Hematopoietic multipotent progenitor cell (in vitro differentiated cells): ENCODE results near the gene PSMG3. TPM values are rescaled to one million over a fixed set of nuclear protein-coding genes. Genes with fewer than 3 reads are reported as not detected.

Experiments used
- DNase-seq, 3 donors: peaks; one replicate each; pipeline ENCODE4 v3.0.0-alpha.2; 2011 to 2015; ENCODE audit warnings: low read depth in 2 of 3, low spot score in 2 of 3
- total RNA-seq: library from RNA; depleted of rRNA; stranded (reverse); fragments of >200 nt; gene quantifications from one replicate; pipeline ENCODE4 v1.2.3, GENCODE V29; 2012

The PSMG3 gene
- total RNA-seq, 1 donor: 32.0 TPM

DNA sequence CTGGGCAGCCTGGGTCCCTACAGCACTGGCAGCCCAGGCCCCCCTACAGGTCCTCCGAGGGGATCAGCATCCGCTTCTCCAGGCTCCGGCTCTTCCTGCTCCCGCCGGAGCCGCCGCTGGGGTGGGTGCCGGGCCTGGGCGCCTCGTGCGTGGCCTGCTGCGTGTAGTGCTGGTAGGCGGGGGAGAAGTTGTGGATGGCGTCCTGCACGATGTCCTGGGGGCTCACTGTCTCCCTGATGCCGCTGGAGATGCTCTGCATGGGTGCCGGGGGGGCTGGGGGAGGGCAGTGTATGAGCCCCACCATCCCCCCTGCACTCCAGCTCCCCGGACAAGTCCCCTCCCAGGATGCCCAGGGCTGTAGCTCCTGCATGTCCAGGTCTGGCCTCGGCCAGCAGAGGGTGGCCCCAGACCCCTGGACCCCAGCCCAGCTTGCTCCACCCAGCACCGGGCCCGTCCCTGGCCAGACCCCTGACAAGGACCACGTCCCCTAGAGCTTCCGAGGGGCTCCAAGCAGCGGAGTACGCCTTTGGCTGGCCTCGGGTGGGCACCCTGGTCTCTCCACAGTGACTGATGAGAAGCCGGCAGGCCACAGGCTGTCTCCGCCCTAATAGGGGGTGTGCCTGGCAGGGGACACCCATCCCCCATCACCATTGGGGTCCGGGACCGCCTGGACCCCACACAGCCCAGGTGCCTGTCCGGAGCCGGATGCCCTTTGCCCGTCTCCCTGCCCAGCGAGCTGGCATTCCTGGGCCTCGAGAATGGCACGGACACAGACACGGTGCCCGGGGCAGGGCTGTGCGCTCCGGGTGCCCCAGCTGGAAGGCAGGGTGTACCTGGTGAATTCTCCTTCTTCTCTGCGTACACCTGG, 22.7 kb downstream of the PSMG3 start:
- DNase-seq: no peak

DNA sequence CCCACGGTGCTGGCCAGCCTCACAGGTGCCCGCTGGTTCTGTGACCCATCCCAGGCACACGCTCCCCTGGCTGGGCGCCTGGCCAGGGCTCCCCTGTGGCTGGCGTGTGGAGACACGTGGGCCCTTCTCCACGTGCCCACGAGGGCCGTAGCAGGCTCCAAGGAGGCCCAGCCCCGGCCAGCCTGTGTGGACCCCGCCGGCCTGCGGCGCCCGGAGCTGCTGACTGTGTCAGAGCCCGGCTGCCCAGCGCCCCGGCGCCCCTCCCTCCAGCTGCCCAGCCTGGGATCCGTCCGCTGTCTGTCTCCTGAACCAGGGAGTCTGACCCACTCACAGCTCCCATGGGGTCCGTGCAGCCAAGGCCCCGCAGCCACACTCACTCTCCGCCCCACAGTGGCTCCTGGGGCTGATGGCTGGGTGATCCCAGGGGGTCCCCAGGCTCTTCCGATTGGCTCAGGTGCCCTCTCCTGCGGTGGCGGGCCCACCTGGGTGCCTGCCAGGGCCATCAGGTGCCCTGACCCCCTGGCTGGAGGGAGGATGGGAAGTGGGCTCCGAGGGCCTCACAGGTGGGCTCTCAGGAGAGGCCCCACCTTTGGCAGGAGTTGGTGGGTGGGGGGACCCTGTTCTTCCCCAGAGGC, 23.4 kb downstream of the PSMG3 start:
- DNase-seq: no peak

DNA sequence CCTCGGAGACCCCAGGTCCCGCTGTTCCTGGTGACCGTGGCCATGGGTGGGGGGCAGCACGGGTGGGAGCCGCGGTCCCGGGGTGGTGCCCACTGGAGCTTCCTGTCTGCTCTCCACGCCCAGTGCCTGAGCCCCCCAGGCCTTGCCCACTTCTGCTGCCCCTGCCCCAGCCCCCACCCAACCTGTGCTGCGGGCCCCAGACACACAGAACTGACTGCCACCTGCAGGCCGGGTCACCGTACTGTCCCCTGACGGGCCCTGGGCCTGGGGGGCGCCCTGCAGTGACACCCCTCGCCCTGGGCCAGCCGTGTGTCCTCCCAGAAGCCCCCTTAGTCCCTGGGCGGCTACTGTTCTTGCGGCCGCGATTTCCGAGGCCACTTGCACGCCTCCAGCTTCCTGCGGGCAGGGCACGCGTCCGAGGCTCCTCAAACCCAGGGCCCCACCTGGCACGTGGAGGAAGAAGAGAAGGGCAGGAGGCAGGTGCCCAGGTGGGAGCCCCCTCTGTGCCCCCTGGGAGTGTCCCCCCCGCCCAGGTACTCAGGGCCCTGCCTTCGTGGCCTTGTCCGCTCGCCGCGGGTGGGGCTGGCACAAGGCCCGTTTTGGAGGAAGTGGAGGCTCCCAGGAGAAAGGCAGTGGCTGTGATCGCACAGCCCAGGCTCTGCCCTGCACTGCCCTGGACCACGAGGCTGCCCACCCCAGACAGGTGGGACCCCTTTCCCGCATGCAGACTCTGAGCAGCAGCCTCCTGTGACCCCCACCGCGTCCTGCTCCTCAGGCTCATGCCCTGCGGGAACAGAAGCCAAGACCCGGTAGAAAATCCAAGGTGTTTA, 24.2 kb downstream of the PSMG3 start:
- no peak for DNase-seq

DNA sequence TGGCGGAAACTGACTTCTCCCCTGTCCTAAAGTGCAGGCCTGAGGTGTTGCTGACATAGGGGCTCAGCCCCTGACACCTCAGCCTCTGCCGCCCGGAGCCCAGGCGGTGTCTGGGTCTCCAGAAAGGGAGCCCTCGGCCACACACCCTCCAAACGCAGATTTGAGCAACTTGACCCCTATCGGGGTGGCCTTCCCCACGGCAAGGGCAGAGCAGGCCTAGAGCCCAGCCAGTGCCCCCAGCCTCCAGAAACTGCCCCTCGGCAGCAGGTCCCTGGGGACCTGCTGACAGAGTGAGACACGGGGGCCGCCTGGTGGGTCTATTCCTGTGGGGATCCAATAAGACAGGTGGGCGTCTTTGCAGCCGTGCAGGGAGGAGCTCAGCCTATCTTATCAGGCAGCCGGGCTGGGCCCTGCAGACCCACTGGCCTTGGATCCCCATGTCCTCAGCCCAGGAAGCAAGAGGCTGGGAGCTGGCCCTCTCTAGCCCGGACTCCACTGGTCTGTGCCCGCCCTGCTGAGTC, 24.9 kb downstream of the PSMG3 start:
- DNase-seq: no peak

DNA sequence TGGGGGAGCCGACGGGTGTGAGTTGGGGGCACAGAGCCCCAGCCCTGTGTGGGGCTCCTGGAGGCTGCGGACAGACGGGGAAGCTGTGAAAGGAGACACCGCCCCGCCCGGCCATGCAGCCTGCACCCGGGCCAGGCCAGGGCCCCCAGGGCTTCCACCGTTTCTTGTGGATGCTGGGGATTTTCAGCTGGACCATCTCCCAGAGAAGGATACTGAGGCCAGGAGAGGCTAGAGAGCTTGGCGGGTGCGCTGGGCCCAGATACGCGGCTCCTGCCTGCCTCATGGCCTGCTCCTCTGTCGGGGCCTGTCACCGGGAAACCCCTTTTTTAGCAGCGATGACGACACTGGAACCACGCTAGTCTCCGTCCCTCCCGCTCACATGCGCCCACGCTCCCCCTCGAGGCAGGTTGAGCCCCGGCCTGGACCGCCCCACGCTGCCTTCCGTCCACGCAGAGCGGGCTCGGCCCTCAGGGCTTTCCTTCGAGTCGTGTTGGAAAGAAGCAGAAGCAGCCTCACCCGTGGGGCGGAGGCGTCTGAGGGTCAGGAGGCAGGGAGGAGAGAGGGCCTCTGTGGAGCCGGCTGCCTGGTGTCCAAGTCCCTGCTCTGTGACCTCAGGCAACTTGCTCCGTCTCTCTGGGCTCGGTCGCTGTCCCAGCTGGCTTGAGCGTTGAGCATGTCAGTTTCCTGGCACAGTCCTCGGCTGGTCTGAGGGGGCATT, 25.5 kb downstream of the PSMG3 start:
- no peak for DNase-seq

DNA sequence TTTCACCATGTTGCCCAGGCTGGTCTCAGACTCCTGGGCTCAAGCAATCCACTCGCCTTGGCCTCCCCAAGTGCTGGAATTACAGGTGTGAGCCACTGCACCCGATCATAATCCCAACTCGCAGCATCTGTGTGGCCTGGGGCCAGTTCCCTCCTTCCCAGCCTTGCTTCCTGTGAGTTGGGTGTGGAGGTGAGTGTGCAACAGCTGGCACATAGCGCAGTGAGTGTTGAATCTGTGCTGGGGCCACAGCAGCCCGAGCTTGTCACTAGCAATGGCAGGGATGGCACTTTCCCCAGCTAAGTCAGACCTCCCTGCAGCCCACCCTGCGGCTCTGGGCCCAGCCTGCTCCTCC, 26.0 kb downstream of the PSMG3 start:
- no peak for DNase-seq

DNA sequence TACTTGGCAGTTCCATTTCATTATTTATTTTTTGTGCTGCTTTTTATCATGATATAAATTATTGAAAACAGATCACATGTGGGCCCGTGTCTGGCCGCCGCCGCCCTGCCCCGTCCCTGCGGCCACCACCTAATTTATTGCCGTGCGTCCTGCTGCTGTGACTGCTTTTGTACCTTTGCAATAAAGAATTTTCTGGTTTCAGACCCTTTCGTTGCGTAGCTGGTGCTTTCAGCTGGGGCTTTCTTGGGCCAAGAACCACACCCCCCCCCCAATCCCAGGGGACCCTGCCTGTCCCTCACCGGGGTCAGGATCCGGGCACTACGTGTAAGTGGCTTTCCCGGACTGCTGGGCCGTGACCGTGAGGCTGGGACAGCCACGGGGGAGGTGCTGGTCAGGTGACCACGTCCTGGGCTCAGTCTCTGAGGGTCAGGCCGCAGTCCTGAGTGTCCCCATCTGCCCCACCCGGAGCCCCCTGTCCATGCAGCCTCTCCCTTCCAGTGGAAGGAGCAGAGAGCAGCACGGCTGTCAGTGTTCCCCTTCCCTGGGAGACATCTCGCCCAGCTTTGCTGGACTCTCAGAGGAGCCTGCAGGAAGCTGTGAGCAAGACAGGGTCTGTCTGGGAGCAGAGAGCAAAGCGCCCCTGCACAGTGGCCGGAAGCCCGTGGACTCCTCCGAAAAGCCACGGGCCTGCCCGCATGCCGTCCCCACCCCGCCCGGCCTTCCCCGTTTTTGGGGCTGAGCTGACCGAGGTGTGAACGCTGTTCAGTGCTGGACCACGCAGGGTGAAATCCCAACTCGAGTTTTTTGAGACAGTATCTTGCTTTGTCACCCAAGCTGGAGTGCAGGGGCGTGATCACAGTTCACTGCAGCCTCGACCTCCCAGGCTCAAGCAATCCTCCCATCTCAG, 26.7 kb downstream of the PSMG3 start:
- DNase-seq: no peak

DNA sequence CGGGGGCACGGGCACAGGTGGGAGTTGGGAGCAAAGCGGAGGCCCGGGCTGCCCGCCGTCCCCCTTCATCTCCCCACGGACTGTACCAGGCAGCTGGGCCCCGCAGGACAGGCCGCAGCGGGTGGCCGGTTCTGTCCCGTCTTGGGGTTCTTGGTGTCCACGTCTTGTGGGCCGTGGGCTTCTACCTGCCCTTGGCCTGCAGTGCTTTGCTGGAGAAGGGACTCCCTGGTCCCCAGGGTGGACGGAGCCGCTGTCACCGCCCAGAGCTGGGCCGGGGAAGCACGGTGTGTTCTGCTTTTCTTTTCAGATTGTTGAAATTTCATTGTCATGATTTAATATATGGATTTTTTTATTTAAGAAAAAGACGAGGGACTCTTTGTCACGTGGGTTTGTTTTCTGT, 27.5 kb downstream of the PSMG3 start:
- no peak for DNase-seq

DNA sequence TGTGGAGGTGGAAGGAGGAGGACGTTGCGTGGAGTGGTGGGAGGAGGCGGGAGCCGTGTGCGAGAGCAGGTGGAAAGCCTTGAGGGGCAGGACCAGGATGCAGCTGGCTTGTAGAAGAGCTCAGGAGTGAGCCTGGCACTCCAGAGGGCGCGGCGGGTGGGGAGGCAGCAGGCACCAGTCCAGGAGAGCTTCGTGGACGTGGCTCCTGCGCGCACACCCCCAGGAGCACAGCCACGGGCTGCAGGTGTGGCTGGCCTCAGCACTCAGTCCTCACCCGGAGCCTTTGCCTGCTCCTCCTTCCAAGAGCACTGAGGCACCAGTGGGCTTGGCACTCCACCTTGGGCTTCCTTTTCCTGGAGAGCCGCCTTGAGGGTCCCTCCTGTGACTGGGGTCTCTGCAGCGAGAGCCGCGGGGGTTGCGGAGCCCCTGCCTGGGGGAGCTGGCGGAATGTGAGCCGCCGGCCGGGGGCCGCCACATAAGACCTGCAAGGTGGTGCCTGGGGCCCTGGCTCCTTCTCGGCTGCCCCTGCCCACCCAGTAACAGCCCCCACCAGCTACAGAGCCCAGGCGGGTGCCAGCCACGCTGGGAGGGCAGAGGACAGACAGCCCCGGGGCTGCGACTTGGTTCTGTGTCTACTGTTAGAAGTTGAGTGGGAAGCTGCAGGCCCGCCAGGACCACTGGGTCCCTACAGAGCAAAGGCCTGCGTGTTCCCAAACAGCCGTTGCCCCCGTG, 28.2 kb downstream of the PSMG3 start:
- DNase-seq: no peak

DNA sequence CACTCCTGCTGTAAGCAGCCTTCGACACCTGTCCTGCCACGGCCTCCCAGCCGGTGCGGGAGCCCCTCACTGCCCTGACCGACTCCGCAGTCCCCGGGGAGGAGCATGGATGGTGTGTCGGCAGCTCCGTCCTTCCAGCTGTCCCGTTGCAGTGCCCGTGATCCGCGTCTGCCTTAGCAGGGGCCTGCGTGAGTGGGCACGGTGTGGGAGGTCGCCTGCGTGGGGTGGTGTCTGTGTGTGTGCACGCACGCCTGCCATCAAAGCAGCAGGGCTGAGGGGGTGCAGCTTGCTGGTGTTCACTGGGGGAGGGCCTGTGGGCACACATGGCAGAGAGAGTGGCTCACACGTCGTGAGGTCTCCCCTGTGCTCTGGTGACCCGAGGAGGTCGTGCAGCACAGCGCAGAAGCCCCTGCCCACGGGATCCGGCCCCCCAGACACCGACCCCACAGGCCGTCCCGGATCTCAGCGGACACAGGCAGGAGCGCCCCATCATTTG, 29.0 kb downstream of the PSMG3 start:
- no peak for DNase-seq

DNA sequence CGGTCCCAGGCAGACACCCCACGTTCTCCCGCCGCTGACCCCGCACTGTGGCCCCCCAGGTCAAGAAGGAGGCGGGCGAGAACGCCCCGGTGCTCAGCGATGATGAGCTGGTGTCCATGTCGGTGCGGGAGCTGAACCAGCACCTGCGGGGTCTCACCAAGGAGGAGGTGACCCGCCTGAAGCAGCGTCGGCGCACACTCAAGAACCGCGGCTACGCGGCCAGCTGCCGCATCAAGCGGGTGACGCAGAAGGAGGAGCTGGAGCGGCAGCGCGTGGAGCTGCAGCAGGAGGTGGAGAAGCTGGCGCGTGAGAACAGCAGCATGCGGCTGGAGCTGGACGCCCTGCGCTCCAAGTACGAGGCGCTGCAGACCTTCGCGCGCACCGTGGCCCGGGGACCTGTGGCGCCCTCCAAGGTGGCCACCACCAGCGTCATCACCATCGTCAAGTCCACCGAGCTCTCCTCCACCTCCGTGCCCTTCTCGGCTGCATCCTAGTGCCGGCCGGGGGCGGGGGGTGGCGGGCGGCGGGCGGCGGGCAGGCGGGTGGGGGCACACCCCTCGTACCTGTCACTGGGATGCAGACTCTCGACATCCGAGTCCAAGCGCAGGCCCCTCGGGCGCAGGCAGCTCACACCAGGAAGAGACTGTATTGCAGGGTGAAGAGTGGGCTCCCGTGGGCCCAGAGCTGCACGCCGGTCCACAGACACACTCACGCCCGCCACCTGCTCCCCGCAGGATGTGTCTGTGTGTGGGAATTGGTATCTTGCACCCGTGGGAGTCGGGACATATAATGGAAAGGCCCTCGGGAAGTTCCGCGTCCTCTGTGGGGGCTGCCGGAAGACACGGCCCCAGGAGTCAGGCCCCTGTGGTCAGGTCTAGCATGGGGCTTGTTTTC, 29.7 kb downstream of the PSMG3 start:
- DNase-seq: no peak

DNA sequence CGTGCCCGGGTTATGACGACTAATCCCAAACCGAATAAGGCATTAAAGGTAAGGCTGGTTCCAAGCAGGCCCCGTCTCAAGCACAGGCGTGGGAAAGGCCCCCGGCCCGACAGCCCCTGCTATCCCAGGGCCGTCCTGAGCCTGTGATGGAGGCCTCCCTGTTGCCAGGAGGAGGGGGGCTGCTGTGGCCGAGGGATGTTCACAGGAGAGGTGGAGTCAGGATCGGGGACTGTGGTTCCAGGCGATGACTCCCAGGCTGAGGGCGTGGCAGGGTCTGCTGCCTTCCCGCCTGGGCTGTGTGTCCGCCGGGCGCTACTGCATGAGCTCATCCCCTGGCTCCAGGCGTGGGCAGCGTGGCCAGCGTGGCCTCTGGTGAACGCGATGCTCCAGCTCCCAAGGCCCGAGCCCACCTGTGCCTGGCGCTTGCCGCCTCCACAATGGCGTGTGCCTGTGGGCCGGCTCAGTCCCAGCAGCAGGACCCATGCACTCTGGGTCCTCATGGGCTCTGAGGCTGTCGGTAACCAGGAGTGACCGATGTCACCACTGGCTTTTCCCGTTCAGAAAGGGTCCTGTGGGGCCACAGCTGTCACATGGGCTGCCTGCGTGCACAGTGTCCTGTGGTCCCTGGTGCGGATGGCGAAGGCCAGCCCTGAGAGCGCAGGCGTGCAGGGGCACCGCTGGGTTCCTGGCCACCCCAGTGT, 30.5 kb downstream of the PSMG3 start:
- DNase-seq: no peak

DNA sequence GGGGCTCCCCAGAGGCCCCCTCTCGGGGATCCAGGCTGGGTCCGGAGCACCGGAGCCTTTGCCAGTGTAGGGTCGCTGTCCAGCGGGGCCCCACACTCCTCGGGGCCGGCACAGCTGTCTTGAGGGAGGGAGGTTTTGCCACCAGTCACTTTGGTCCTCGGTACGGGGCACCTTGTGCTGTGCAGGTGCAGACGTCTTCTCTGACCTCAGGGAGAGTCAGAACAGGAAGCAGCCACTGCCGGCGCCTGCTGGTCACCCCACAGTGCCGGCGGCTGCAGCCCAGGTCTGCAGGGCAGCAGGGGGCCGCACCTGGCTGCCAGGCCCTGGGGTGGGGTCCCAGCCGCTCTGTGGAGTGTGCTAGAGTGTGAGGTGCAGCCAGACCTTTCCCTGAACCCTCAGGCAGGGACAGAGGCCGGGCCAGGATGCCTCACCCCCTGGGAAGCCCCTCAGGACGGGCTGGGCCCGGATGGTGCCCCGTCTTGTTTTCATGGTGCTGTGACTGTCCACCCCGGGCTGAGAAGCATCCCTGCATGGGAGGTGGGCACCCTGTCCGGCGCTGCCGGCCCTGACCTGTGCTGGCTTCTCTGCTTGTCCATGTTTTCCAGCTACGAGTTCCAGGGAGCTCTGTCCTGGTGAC, 31.2 kb downstream of the PSMG3 start:
- no peak for DNase-seq

DNA sequence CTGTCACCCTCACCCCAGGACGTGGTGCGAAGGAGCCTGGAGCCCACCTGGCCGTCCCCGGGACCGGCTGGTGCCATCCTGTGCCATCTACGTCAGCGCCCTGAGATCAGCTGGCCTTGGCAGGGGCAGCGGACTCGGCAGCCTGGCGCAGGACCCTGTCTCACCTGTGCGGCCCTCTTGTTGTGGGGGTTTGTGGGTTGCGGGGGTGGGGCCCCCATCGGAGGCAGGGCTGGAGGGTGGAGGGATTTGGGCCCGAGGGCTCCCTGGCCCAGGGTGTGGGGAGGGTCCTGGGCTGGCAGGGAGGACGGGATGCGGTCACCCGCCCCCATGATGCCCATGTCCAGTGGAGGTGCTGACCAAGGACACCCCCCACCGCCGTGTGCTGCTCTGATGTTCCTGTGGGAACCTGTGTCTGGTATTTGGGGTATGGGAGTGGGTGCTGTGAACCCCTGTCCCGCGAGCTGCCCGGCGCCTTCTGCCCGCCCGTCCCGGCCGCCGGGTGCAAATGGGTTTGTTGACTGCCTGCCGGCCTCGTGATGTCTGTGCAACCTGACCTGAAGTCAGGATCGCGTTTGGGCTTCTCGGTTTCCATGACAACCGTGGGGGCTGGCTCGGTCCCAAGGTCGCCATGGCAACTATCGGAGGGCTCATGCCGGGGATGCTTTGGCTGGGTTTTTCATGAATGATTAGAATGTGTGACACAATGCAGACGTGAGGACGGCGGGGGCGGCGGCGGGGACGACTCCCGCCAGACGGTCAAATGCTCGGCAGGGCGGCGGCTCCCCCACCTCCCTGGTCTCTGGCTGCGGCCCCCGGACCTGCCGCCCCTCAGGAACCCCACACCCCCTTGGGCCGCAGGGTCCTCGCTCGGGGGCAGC, 32.1 kb downstream of the PSMG3 start:
- peak in 1 of 3 donors; percentile 56 for DNase-seq

DNA sequence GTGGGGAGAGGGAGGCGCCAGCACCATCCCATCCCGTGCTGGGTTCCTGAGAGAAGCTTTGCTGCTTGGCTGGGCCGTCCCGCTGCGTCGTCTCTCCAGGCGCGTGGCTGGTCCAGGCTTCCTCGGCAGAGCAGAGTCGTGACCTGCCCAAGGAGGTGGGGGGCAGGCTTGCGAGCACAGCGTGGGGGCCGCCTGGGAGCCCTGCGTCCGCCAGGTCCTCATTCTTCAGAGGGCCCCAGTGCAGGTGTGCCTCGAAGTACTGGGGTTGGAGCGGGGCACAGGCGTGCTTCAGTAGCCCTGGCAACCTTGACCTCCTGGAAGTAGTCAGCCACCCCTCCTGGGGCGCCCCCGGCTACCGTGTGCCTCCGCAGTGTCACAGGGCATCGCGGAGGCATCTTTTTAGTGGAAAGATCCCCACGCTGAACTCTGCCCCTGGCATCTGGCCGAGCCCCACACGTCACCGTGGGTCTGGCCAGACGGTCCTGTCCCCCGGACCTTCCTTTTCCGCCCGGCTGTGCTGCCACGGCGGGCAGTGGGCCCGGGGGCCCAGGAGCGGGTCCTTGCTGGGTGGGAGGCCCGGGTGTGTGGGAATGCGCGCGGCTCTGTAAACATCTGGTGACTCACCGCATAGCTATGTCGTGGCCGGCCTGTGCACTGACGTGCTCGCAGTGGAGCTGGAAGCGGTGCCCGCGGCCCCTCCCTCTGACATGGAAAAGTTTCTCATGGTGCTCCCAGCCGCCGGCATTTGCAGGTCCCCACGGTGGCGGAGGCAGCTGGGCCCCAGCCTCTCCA, 32.9 kb downstream of the PSMG3 start:
- DNase-seq: no peak
